AG09309 (cell line): ENCODE measurements around the gene HELZ2.

Experiments
- DNase-seq: peaks from one replicate; pipeline ENCODE4 v3.0.0-alpha.2; 2010; ENCODE audit warnings: low read depth
- H3K4me3 ChIP-seq: 2 replicates; pipeline ENCODE4 v1.5.1; 2011; ENCODE audit warnings: mild to moderate bottlenecking, low read depth, low read length, moderate library complexity; ENCODE audit not compliant: control insufficient read depth
- TF ChIP-seq, protein P1 (sequence below): IDR thresholded peaks from 2 replicates; pipeline ENCODE4 v1.5.1; 2011; ENCODE audit warnings: mild to moderate bottlenecking, low read depth, low read length, inconsistent platforms; ENCODE audit not compliant: insufficient read depth, control insufficient read depth; ENCODE audit errors: missing control alignments

Gene HELZ2

DNA sequence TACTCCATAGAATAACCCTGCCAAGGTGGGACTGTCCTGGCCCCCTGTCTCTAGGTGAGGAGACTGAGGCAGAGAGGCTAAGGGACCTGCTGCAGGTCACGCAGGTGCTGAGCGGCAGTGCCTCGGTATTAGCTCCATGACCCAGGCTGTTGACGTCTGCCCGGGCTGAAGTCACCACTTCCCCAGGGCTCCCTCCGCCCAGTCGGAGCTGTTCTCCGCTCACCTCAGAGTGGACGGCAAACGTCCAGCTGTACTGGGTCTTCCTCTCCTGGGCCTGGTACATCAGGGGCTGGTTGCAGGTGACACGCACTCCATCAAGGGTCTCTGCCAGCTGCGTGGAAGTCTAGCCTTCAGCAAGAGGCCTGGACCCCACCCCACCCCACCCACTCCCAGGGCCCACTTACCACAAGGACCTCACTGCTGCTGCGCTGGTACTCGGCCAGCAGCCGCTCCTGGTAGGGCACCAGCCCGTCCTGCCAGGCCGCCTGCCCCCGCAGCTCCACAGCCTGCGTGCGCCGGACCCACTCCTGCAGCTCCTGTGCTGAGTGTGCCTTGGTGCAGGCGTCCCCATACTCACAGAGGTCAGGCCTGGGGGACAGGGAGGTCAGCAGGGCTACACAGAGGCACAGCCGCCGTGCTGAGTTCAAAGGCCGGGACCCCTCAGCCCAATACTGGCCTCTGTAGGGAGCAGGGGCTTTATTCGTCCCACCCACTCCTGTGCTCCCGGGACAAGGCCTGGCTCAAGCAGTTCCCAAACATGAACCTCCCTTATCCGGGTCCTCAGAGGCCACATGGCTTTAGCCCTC lies 3.6 kb downstream of the HELZ2 start:
- no peak for DNase-seq
- TF ChIP-seq, protein P1, sequence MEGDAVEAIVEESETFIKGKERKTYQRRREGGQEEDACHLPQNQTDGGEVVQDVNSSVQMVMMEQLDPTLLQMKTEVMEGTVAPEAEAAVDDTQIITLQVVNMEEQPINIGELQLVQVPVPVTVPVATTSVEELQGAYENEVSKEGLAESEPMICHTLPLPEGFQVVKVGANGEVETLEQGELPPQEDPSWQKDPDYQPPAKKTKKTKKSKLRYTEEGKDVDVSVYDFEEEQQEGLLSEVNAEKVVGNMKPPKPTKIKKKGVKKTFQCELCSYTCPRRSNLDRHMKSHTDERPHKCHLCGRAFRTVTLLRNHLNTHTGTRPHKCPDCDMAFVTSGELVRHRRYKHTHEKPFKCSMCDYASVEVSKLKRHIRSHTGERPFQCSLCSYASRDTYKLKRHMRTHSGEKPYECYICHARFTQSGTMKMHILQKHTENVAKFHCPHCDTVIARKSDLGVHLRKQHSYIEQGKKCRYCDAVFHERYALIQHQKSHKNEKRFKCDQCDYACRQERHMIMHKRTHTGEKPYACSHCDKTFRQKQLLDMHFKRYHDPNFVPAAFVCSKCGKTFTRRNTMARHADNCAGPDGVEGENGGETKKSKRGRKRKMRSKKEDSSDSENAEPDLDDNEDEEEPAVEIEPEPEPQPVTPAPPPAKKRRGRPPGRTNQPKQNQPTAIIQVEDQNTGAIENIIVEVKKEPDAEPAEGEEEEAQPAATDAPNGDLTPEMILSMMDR: no peak
- H3K4me3 ChIP-seq: no peak overlapping the region

DNA sequence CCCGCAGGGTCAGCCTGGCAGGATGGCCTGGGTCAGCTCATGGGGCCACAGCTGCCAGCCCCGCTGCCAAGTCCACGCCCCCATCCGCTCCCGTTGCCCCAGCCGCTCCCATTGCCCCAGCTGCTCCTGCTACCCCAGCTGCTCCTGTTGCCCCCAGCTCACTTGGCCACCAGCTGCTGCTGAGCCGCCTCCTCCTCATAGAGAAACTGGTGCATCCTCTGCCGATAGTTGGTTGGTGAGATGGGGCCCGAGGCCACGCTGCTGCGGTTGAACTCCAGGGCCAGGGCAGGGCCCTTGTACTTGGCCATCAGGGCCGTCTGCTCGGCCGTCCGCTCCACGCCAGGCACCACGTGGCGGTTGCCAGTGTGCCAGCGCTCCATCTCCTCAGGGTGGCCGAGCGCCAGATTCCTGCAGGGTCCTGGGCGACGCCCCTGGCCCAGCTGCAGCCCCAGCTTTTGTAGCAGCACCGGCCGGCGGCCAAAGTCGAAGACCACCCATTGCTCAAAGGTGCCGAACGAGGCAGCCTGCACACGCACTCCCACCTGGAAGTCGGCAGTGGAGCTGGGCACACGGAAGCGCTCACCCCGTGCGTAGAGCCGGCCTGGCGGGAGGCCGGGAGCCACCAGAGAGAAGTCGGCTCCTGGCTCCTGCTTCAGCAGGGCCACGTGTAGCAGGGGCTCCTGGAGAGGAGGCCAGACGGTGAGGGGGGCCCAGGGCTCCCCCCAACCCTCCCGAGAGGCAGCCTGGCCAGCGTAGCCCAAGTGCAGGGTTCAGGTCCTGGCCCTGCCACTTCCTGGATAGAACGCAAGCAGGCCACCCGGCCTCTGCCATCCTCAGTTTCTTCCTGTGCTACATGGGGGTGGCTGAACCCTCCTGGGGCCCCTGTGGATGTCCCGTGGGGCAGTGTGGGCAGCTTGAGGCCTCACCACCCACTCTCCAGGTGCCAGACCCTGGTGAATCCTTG lies 4.8 kb downstream of the HELZ2 start:
- no peak overlapping the region for H3K4me3 ChIP-seq
- TF ChIP-seq, protein P1: no peak
- no peak for DNase-seq

- TF ChIP-seq, protein P1: no peak
- no peak for DNase-seq
- no peak overlapping the region for H3K4me3 ChIP-seq
These were observed 5.7 kb downstream of the HELZ2 start for GRCh38 chr20:63568170-63568981.

GRCh38 chr20:63567386-63568169 lies 6.5 kb downstream of the HELZ2 start:
- H3K4me3 ChIP-seq: no peak overlapping the region
- no peak for DNase-seq
- TF ChIP-seq, protein P1: no peak

- no peak overlapping the region for H3K4me3 ChIP-seq
- TF ChIP-seq, protein P1: no peak
- no peak for DNase-seq
These were observed 7.0 kb downstream of the HELZ2 start for GRCh38 chr20:63567136-63567385.
